ENCODE measurements around the gene OBP2B.

Gene OBP2B

DNA sequence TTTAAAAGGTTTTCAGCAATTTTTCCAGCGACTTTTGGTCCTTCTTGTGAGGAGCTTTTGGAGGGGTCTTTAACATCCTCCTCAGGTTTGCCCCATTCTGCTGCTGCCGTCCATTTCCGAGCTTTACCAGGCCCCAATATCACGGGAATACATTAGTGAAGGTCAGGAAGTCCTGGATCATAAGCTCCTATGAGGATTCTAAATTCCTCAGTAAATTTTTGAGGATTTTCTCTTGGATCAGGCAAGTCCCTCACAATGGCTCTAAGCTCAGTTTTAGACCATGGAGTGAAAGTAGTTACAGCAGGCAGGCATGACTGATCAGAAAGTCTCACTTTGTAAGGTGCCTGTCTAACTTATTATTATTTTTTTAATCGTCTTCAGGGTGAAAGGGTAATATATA lies 28.1 kb downstream of the OBP2B start:
- no peak overlapping the region for H3K27ac ChIP-seq (ENCODE audit: low read depth, low read length)
- no peak overlapping the region for H2AFZ ChIP-seq (ENCODE audit: low read depth, low read length, severe bottlenecking)
- no peak overlapping the region for H3K4me2 ChIP-seq (ENCODE audit: low read depth, low read length, poor library complexity, severe bottlenecking)
- H3K9ac ChIP-seq (ENCODE audit: low read length) = no peak overlapping the region
- H3K9me2 ChIP-seq (replicated peaks; ENCODE audit: insufficient read depth, low read length) = no peaks in the 10 kb centered on the region
- no peaks in the 10 kb centered on the region for H3F3A ChIP-seq (ENCODE audit: insufficient read depth)
- H4K20me1 ChIP-seq (ENCODE audit: low read depth, low read length) = no peaks in the 10 kb centered on the region
- TF ChIP-seq EZH2phosphoT487 (conservative IDR thresholded peaks at IDR 0.05; ENCODE audit: low read length) = no peak
- TF ChIP-seq, protein P1, sequence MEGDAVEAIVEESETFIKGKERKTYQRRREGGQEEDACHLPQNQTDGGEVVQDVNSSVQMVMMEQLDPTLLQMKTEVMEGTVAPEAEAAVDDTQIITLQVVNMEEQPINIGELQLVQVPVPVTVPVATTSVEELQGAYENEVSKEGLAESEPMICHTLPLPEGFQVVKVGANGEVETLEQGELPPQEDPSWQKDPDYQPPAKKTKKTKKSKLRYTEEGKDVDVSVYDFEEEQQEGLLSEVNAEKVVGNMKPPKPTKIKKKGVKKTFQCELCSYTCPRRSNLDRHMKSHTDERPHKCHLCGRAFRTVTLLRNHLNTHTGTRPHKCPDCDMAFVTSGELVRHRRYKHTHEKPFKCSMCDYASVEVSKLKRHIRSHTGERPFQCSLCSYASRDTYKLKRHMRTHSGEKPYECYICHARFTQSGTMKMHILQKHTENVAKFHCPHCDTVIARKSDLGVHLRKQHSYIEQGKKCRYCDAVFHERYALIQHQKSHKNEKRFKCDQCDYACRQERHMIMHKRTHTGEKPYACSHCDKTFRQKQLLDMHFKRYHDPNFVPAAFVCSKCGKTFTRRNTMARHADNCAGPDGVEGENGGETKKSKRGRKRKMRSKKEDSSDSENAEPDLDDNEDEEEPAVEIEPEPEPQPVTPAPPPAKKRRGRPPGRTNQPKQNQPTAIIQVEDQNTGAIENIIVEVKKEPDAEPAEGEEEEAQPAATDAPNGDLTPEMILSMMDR (IDR thresholded peaks at IDR 0.05; ENCODE audit: insufficient read depth, low read length, poor library complexity, severe bottlenecking) = no peak
- H3K4me3 ChIP-seq (ENCODE audit: insufficient read depth, low read length, poor library complexity, severe bottlenecking) = no peak overlapping the region
- no peaks in the 10 kb centered on the region for H3K9me3 ChIP-seq (ENCODE audit: insufficient read depth, low read length)
- H3K36me3 ChIP-seq (ENCODE audit: low read length) = no peaks in the 10 kb centered on the region
- no peaks in the 10 kb centered on the region for H3K27me3 ChIP-seq (ENCODE audit: low read length)
- H3K79me2 ChIP-seq (ENCODE audit: insufficient read depth, low read length) = no peaks in the 10 kb centered on the region

DNA sequence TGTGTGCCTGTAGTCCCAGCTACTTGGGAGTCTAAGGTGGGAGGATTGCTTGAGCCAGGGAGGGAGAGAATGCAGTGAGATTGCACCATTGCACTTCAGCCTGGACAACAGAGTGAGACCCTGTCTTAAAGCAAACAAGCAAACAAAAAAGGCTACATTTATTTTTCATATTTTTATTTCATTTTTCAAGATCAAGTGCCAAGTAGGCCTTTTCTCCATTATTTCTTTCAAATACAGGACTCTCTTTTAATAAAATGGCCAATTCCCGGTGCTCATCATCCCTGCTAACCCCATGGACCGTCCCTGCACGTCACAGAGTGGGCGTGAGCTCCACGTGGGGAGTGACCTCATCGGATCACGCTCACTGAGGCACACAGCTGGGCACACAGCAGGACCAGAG lies 36.0 kb downstream of the OBP2B start:
- Histone ChIP-seq H3K36me3 (ENCODE audit: low read length) (no peaks in the 10 kb centered on the region), H3K27ac (ENCODE audit: low read depth, low read length) (no peak overlapping the region), H3K4me3 (ENCODE audit: insufficient read depth, low read length, poor library complexity, severe bottlenecking) (no peak overlapping the region), H3F3A (ENCODE audit: insufficient read depth) (no peaks in the 10 kb centered on the region), H3K4me2 (ENCODE audit: low read depth, low read length, poor library complexity, severe bottlenecking) (no peak overlapping the region), H3K27me3 (ENCODE audit: low read length) (no peaks in the 10 kb centered on the region), H3K9me2 (replicated peaks; ENCODE audit: insufficient read depth, low read length) (no peaks in the 10 kb centered on the region), H2AFZ (ENCODE audit: low read depth, low read length, severe bottlenecking) (no peak overlapping the region), H4K20me1 (ENCODE audit: low read depth, low read length) (no peaks in the 10 kb centered on the region), H3K9me3 (ENCODE audit: insufficient read depth, low read length) (no peaks in the 10 kb centered on the region), H3K9ac (ENCODE audit: low read length) (no peak overlapping the region), H3K79me2 (ENCODE audit: insufficient read depth, low read length) (no peaks in the 10 kb centered on the region)
- no peak for TF ChIP-seq EZH2phosphoT487 (conservative IDR thresholded peaks at IDR 0.05; ENCODE audit: low read length)
- TF ChIP-seq, protein P1 (IDR thresholded peaks at IDR 0.05; ENCODE audit: insufficient read depth, low read length, poor library complexity, severe bottlenecking) = no peak

DNA sequence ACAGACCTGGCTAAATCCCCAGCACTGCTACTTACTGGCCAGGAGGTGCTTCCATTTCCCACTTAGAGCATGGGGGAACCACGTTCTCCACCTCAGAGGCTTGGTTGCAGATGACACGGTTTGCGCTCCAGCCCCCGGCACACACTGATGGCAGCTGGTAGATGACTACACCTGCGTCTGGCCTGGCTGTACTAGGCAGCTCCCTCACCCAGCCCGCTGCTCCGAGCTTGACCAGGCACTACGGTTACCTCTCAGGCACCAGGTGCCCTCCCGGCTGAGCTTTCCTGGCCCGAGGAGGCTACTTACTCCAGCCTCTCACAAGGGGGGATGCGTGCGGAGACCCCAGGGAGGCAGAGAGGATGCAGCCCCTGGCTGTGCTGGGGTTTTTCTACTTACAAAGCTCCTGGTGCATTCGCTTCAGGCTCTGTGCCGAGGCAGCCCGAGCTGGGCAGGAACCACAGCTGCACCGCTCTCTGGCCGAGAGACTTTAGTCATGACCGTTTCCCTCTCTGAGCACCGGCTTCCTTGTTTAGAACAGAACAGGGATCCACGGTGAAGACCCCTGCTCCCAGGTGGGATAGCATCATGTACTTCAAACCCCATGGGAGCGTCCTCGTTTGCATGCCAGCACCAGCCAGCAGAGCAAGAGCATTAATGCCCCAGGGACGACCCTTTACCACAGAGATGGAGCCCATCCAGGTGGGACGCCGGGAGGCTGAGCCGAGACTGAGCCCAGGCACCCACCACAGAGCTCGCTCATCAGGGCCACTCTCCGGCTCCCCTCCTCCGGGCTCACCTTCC lies 37.7 kb downstream of the OBP2B start:
- no peak overlapping the region for H3K9ac ChIP-seq (ENCODE audit: low read length)
- no peaks in the 10 kb centered on the region for H3K79me2 ChIP-seq (ENCODE audit: insufficient read depth, low read length)
- H3K4me3 ChIP-seq (ENCODE audit: insufficient read depth, low read length, poor library complexity, severe bottlenecking) = no peak overlapping the region
- no peaks in the 10 kb centered on the region for H4K20me1 ChIP-seq (ENCODE audit: low read depth, low read length)
- no peaks in the 10 kb centered on the region for H3K36me3 ChIP-seq (ENCODE audit: low read length)
- H3F3A ChIP-seq (ENCODE audit: insufficient read depth) = no peaks in the 10 kb centered on the region
- no peaks in the 10 kb centered on the region for H3K9me3 ChIP-seq (ENCODE audit: insufficient read depth, low read length)
- H3K9me2 ChIP-seq (replicated peaks; ENCODE audit: insufficient read depth, low read length) = no peaks in the 10 kb centered on the region
- no peaks in the 10 kb centered on the region for H3K27me3 ChIP-seq (ENCODE audit: low read length)
- H3K4me2 ChIP-seq (ENCODE audit: low read depth, low read length, poor library complexity, severe bottlenecking) = no peak overlapping the region
- TF ChIP-seq, protein P1 (IDR thresholded peaks at IDR 0.05; ENCODE audit: insufficient read depth, low read length, poor library complexity, severe bottlenecking) = no peak
- TF ChIP-seq EZH2phosphoT487 (conservative IDR thresholded peaks at IDR 0.05; ENCODE audit: low read length) = no peak
- H3K27ac ChIP-seq (ENCODE audit: low read depth, low read length) = no peak overlapping the region
- no peak overlapping the region for H2AFZ ChIP-seq (ENCODE audit: low read depth, low read length, severe bottlenecking)
